K562 (cell line): ENCODE results near the gene SOX4. TPM values are rescaled to one million over a fixed set of nuclear protein-coding genes. Genes with fewer than 3 reads are reported as not detected.

Experiments
- ARHGAP35 ChIP-seq: fragments of 450-650 bp; IDR thresholded peaks from 2 replicates; pipeline ENCODE4 v1.6.1; 2018; ENCODE audit not compliant: partially characterized antibody
- IFI16 ChIP-seq: fragments of 250-450 bp; sonication (Bioruptor Pico); IDR thresholded peaks from 2 replicates; pipeline ENCODE4 v2.1.2; 2022; ENCODE audit warnings: mild to moderate bottlenecking, inconsistent platforms
- RBM15 ChIP-seq: fragments of 200-400 bp; formaldehyde crosslinking; IDR thresholded peaks from 2 replicates; pipeline ENCODE4 v1.6.1; 2018; ENCODE audit warnings: mild to moderate bottlenecking, low read length, moderate library complexity; ENCODE audit not compliant: insufficient read depth
- ZNF431 ChIP-seq: sonication (generic); formaldehyde crosslinking; IDR thresholded peaks from 2 replicates; pipeline ENCODE4 v1.8.0; 2022; ENCODE audit warnings: mild to moderate bottlenecking, missing genetic modification reagents
- ZNF583 ChIP-seq: fragments of 250-450 bp; sonication (Bioruptor Pico); IDR thresholded peaks from 2 replicates; pipeline ENCODE4 v1.4.0; 2020
- polyA plus RNA-seq, 8 experiments: library from polyadenylated mRNA; depleted of rRNA in 4 of 8; stranded (reverse) in 5 of 8; unstranded in 3 of 8; fragments of >200 nt; fragmentation: Nextera tagmentation in 2 of 8; fragmentation: Illumina TruSeq in 1 of 8; extraction: Ambion mirVana in 2 of 8; extraction: Trizol in 1 of 8; gene quantifications; 2 replicates each; pipeline versions ENCODE4 v1.2.1 to v1.2.3, GENCODE V29; 2011 to 2014; ENCODE audit warnings: inconsistent platforms in 1 of 8, missing spikeins in 1 of 8
- total RNA-seq, 7 experiments: library from RNA; depleted of rRNA in 6 of 7; stranded (reverse); fragments of >200 nt in 6 of 7; fragmentation: Illumina TruSeq in 2 of 7; extraction: Trizol in 2 of 7; gene quantifications; 2 replicates each; pipeline versions ENCODE4 v1.2.1 to v1.2.3, GENCODE V29; 2011 to 2021; ENCODE audit warnings: low replicate concordance in 1 of 7
- TF ChIP-seq, protein P1 (sequence below), 2 experiments: fragments of 450-650 bp; IDR thresholded peaks; 2 replicates each; pipeline ENCODE4 v1.6.1; 2016; ENCODE audit warnings: mild to moderate bottlenecking in 2 of 2, borderline replicate concordance in 1 of 2, low read depth in 1 of 2, moderate library complexity in 1 of 2

Gene SOX4
- total and polyA plus RNA-seq, 9 of the 15 experiments (the other 6 are each of a cell fraction or from before 2014, with no cell fraction given) = 0.03 to 0.29 (median 0.04) TPM

- TF ChIP-seq, protein P1, sequence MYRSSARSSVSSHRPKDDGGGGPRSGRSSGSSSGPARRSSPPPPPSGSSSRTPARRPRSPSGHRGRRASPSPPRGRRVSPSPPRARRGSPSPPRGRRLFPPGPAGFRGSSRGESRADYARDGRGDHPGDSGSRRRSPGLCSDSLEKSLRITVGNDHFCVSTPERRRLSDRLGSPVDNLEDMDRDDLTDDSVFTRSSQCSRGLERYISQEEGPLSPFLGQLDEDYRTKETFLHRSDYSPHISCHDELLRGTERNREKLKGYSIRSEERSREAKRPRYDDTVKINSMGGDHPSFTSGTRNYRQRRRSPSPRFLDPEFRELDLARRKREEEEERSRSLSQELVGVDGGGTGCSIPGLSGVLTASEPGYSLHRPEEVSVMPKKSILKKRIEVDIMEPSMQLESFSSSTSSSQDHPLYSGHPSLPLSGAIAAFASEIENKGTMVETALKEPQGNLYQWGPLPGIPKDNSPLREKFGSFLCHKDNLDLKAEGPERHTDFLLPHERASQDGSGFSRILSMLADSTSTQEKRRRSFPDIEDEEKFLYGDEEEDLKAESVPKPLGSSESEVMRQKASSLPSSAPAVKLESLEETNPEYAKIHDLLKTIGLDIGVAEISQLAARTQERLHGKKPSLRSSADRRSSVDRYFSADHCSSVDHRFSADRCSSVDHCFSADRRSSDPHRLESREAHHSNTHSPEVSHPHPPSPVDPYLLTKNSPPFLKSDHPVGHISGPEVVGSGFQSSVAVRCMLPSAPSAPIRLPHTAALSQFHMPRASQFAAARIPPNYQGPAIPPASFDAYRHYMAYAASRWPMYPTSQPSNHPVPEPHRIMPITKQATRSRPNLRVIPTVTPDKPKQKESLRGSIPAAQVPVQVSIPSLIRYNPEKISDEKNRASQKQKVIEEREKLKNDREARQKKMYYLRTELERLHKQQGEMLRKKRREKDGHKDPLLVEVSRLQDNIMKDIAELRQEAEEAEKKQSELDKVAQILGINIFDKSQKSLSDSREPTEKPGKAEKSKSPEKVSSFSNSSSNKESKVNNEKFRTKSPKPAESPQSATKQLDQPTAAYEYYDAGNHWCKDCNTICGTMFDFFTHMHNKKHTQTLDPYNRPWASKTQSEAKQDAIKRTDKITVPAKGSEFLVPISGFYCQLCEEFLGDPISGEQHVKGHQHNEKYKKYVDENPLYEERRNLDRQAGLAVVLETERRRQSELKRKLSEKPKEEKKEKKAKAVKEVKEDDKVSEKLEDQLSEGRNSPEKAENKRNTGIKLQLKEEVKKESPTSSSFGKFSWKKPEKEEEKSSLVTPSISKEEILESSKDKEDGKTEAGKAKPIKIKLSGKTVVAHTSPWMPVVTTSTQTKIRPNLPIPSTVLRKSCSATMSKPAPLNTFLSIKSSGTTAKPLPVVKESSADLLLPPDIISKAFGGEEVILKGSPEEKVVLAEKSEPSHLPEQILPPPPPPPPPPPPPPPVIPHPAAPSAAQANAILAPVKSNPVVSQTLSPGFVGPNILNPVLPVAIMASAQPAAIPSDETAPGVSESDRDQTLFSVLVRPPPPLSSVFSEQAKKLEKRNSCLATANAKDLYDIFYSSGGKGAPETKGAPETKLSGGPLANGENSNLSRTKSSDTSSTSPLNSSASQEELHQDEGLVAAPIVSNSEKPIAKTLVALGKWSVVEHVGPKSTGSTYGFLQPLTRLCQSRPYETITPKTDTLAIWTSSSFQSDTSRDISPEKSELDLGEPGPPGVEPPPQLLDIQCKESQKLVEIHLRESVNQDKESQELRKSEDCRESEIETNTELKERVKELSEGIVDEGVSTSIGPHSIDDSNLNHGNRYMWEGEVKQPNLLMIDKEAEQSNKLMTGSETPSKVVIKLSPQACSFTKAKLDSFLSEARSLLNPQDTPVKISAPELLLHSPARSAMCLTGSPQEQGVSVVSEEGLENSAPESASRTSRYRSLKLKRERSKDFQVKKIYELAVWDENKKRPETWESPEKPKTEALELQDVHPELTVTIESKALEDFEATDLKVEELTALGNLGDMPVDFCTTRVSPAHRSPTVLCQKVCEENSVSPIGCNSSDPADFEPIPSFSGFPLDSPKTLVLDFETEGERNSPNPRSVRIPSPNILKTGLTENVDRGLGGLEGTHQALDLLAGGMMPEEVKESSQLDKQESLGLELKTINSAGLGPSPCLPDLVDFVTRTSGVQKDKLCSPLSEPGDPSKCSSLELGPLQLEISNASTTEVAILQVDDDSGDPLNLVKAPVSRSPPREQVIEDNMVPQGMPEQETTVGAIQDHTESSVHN (IDR thresholded peaks at IDR 0.05; ENCODE audit: borderline replicate concordance in 1 of 2, low read depth in 1 of 2) = no peak
- TF ChIP-seq RBM15 = no peak
- TF ChIP-seq IFI16 (CRISPR knock-in tag) = no peak
- no peak for TF ChIP-seq ZNF431
- TF ChIP-seq ARHGAP35 = no peak
- no peak for TF ChIP-seq ZNF583 (CRISPR knock-in tag)
- TF ChIP-seq, all 486 proteins: peak for 3
Measured at GRCh38 chr6:21578523-21578922, 15.0 kb upstream of the SOX4 start (continued).
